HepG2 (cell line): ENCODE data around the gene HIVEP2. TPM values are rescaled to one million over a fixed set of nuclear protein-coding genes. Genes with fewer than 3 reads are reported as not detected.

ENCODE experiments used
- ASH2L ChIP-seq: fragments of 300-600, 200-600 bp; sonication (generic); IDR thresholded peaks from 2 replicates; pipeline ENCODE4 v1.7.0; 2017; ENCODE audit warnings: low read depth, mild to moderate bottlenecking, moderate library complexity, mixed read lengths, low read length; ENCODE audit not compliant: insufficient read length
- FOXK1 ChIP-seq: sonication (generic); formaldehyde crosslinking; IDR thresholded peaks from 2 replicates; pipeline ENCODE4 v1.4.0; 2020; ENCODE audit warnings: low read depth, missing genetic modification reagents, borderline replicate concordance
- GFI1 ChIP-seq: sonication (generic); formaldehyde crosslinking; IDR thresholded peaks from 2 replicates; pipeline ENCODE4 v1.5.0; 2020; ENCODE audit warnings: missing genetic modification reagents, mild to moderate bottlenecking, borderline replicate concordance
- HBP1 ChIP-seq: IDR thresholded peaks from 2 replicates; pipeline ENCODE4 v1.6.1; 2016; ENCODE audit warnings: low read depth, control low read depth
- ISL2 ChIP-seq: sonication (generic); formaldehyde crosslinking; IDR thresholded peaks from 2 replicates; pipeline ENCODE4 v1.5.0; 2020; ENCODE audit warnings: missing genetic modification reagents
- KLF16 ChIP-seq, 2 experiments: sonication (generic) in 1 of 2; formaldehyde crosslinking in 1 of 2; IDR thresholded peaks; 2 replicates each; pipeline versions ENCODE4 v1.6.1 to v1.8.0; 2016 to 2023; ENCODE audit warnings: missing genetic modification reagents in 2 of 2, missing compliant biosample characterization in 1 of 2
- KMT2A ChIP-seq: sonication (generic); formaldehyde crosslinking; IDR thresholded peaks from 2 replicates; pipeline ENCODE4 v1.4.0; 2020; ENCODE audit warnings: missing genetic modification reagents
- TFAP4 ChIP-seq: sonication (generic); IDR thresholded peaks from 2 replicates; pipeline ENCODE4 v1.6.1; 2016; ENCODE audit warnings: low read depth, borderline replicate concordance
- ZBTB33 ChIP-seq: sonication (generic); formaldehyde crosslinking; IDR thresholded peaks from 2 replicates; pipeline ENCODE4 v1.4.0; 2020; ENCODE audit warnings: missing genetic modification reagents
- ZNF292 ChIP-seq: sonication (generic); formaldehyde crosslinking; IDR thresholded peaks from 2 replicates; pipeline ENCODE4 v1.8.1; 2022; ENCODE audit warnings: mild to moderate bottlenecking, low read depth, missing genetic modification reagents, borderline replicate concordance
- ZNF318 ChIP-seq: sonication (generic); formaldehyde crosslinking; IDR thresholded peaks from 2 replicates; pipeline ENCODE4 v1.4.0; 2020; ENCODE audit warnings: mild to moderate bottlenecking, missing genetic modification reagents
- ZNF503 ChIP-seq: sonication (generic); formaldehyde crosslinking; IDR thresholded peaks from 2 replicates; pipeline ENCODE4 v1.4.0; 2020; ENCODE audit warnings: missing genetic modification reagents
- polyA plus RNA-seq, 8 experiments: library from polyadenylated mRNA; depleted of rRNA in 3 of 8; stranded (reverse) in 7 of 8; unstranded in 1 of 8; fragments of >200 nt; fragmentation: Illumina TruSeq in 4 of 8; extraction: Trizol in 4 of 8; gene quantifications; 2 replicates each; pipeline versions ENCODE4 v1.2.1 to v1.2.3, GENCODE V29; 2011 to 2016; ENCODE audit warnings: low read depth in 4 of 8, missing spikeins in 1 of 8, mixed read lengths in 1 of 8; ENCODE audit not compliant: insufficient read depth in 1 of 8
- total RNA-seq, 5 experiments: library from RNA; depleted of rRNA; stranded (reverse); fragments of >200 nt; fragmentation: Illumina TruSeq; extraction: Trizol; gene quantifications; 2 replicates each; pipeline ENCODE4 v1.2.3, GENCODE V29; 2016; ENCODE audit warnings: low read depth in 1 of 5

Gene HIVEP2
- total and polyA plus RNA-seq, 2 of the 13 experiments (the other 11 are each of a cell fraction or from before 2014, with no cell fraction given): 3.4 to 12.9 TPM

DNA sequence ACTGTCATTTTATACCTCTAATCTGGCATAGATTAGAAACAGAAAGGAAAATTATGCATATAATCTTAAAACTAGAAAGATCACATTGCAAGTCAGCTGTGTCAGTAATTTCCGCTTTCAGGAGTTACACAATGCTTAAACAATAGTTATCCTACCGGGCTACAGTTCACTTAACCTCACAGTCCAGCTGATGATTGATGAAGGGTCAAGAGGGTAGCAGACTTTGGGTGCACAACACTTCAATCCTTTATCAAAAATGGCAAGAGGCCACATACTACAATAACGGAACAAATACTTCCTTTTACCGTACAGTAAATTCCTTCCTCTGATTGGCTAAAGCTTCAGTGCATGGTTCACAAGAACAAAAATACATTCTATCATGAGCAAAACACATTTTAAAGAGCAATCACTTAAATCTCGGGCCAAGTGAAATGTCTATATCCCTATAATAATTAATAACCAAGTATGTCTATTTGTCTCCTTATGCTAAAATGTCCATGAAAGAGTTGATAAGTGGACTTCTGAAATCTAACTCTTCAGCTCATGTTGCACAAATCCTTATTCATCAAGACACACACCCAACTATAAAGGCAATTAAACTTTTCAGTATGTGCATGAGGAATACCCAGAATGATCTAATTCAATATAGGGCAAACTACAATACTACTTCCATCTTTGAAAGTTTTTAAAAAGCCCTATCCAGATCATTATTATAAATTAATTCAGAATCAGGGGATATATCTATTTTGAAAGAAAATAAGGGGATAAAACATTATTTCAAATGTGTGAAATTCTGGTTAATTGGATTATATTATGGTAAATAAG, 76.8 kb downstream of the HIVEP2 start (continued):
- TF ChIP-seq ZNF503 (CRISPR knock-in tag): 0 out of 2 replicates have a peak, but pooled peaks have one; percentile 48
- TF ChIP-seq ZNF292 (CRISPR knock-in tag): peak; percentile 48; the same call in 1 of the 2 replicates
- TF ChIP-seq HBP1 (CRISPR knock-in tag): no peak
- TF ChIP-seq TFAP4: peak; percentile 99
- TF ChIP-seq GFI1: peak; percentile 78; the same call in 1 of the 2 replicates
- peak; percentile 57; the same call in 1 of the 2 replicates for TF ChIP-seq ZBTB33 (CRISPR knock-in tag)
- TF ChIP-seq ASH2L: peak; percentile 70
- no peak for TF ChIP-seq ZNF318 (CRISPR knock-in tag)
- TF ChIP-seq KMT2A (CRISPR knock-in tag): 0 out of 2 replicates have a peak, but pooled peaks have one; percentile 49
- TF ChIP-seq FOXK1 (CRISPR knock-in tag): peak; percentile 98
- TF ChIP-seq KLF16 (CRISPR knock-in tag; IDR thresholded peaks at IDR 0.05): peak in 1 of 2 experiments; percentile 79; a peak in 1 of 4 replicates
- TF ChIP-seq ISL2 (CRISPR knock-in tag): peak; percentile 91
